ENCODE data around the gene MGRN1. TPM values are rescaled to one million over a fixed set of nuclear protein-coding genes. Genes with fewer than 3 reads are reported as not detected.

The MGRN1 gene
- total RNA-seq, 2 donors from 2014 or later: 86.9 to 105 TPM

GRCh38 chr16:4594433-4595410 is 29.9 kb upstream of the MGRN1 start:
- Mint-ChIP-seq H3K4me1 (ENCODE audit: low read depth in 2 of 2) (no peaks in the 10 kb centered on the region), H3K9me3 (no peaks in the 10 kb centered on the region), H3K4me3 (no peak overlapping the region), H3K36me3 (no peaks in the 10 kb centered on the region), H3K27me3 (no peaks in the 10 kb centered on the region), H3K27ac (no peak overlapping the region)
- no peak for DNase-seq (ENCODE audit: low spot score)
- ATAC-seq: peak in 1 of 2 donors; percentile 32

GRCh38 chr16:4597174-4597573 is 27.5 kb upstream of the MGRN1 start:
- ATAC-seq (no peak), DNase-seq (ENCODE audit: low spot score) (no peak)
- Mint-ChIP-seq H3K27me3 (peaks cover 0 to 3% of the 10 kb centered on the region in 2 donors), H3K4me3 (no peak overlapping the region), H3K27ac (no peak overlapping the region), H3K36me3 (no peaks in the 10 kb centered on the region), H3K4me1 (ENCODE audit: low read depth in 2 of 2) (peaks cover 0 to 3% of the 10 kb centered on the region in 2 donors), H3K9me3 (no peaks in the 10 kb centered on the region)

- Mint-ChIP-seq H3K4me1 (ENCODE audit: low read depth in 2 of 2) (peaks cover 0 to 3% of the 10 kb centered on the region in 2 donors), H3K27ac (no peak overlapping the region), H3K27me3 (peaks cover 0 to 3% of the 10 kb centered on the region in 2 donors), H3K9me3 (no peaks in the 10 kb centered on the region), H3K4me3 (no peak overlapping the region), H3K36me3 (no peaks in the 10 kb centered on the region)
- ATAC-seq (peak in 1 of 2 donors; percentile 37), DNase-seq (ENCODE audit: low spot score) (no peak)
Observed at GRCh38 chr16:4599037-4599436, 25.6 kb upstream of the MGRN1 start.

- H3K27ac Mint-ChIP-seq: no peak overlapping the region
- no peaks in the 10 kb centered on the region for H3K9me3 Mint-ChIP-seq
- no peak overlapping the region for H3K4me3 Mint-ChIP-seq
- H3K4me1 Mint-ChIP-seq (ENCODE audit: low read depth in 2 of 2): peaks cover 0 to 3% of the 10 kb centered on the region in 2 donors
- H3K36me3 Mint-ChIP-seq: no peaks in the 10 kb centered on the region
- DNase-seq (ENCODE audit: low spot score) (no peak), ATAC-seq (no peak)
- H3K27me3 Mint-ChIP-seq: peaks cover 0 to 3% of the 10 kb centered on the region in 2 donors
Observed at GRCh38 chr16:4599545-4599944, 25.1 kb upstream of the MGRN1 start.

- Mint-ChIP-seq H3K4me3 (no peak overlapping the region), H3K36me3 (no peaks in the 10 kb centered on the region), H3K9me3 (no peaks in the 10 kb centered on the region), H3K27ac (no peak overlapping the region), H3K4me1 (ENCODE audit: low read depth in 2 of 2) (peaks cover 0 to 3% of the 10 kb centered on the region in 2 donors), H3K27me3 (peaks cover 0 to 3% of the 10 kb centered on the region in 2 donors)
- no peak for DNase-seq (ENCODE audit: low spot score)
- ATAC-seq: no peak
Observed at GRCh38 chr16:4601036-4601863, 23.4 kb upstream of the MGRN1 start.

GRCh38 chr16:4601864-4602186 is 22.8 kb upstream of the MGRN1 start:
- no peaks in the 10 kb centered on the region for H3K36me3 Mint-ChIP-seq
- ATAC-seq (no peak), DNase-seq (ENCODE audit: low spot score) (no peak)
- peaks cover 0 to 3% of the 10 kb centered on the region in 2 donors for H3K27me3 Mint-ChIP-seq
- no peak overlapping the region for H3K27ac Mint-ChIP-seq
- H3K4me3 Mint-ChIP-seq: no peak overlapping the region
- H3K4me1 Mint-ChIP-seq (ENCODE audit: low read depth in 2 of 2): peaks cover 0 to 3% of the 10 kb centered on the region in 2 donors
- no peaks in the 10 kb centered on the region for H3K9me3 Mint-ChIP-seq

GRCh38 chr16:4602331-4602730 is 22.3 kb upstream of the MGRN1 start:
- peak in 1 of 2 donors; percentile 4 for ATAC-seq
- Mint-ChIP-seq H3K4me3 (no peak overlapping the region), H3K27ac (no peak overlapping the region), H3K27me3 (peaks cover 0 to 3% of the 10 kb centered on the region in 2 donors), H3K36me3 (no peaks in the 10 kb centered on the region), H3K9me3 (no peaks in the 10 kb centered on the region), H3K4me1 (ENCODE audit: low read depth in 2 of 2) (peaks cover 0 to 3% of the 10 kb centered on the region in 2 donors)
- no peak for DNase-seq (ENCODE audit: low spot score)

GRCh38 chr16:4603624-4604170 is 20.9 kb upstream of the MGRN1 start:
- H3K36me3 Mint-ChIP-seq: no peaks in the 10 kb centered on the region
- no peak for ATAC-seq
- H3K4me3 Mint-ChIP-seq: no peak overlapping the region
- H3K27ac Mint-ChIP-seq: no peak overlapping the region
- DNase-seq (ENCODE audit: low spot score): no peak
- H3K4me1 Mint-ChIP-seq (ENCODE audit: low read depth in 2 of 2): peaks cover 0 to 3% of the 10 kb centered on the region in 2 donors
- H3K27me3 Mint-ChIP-seq: peaks cover 0 to 3% of the 10 kb centered on the region in 2 donors
- H3K9me3 Mint-ChIP-seq: no peaks in the 10 kb centered on the region

- Mint-ChIP-seq H3K4me1 (ENCODE audit: low read depth in 2 of 2) (peaks cover 0 to 3% of the 10 kb centered on the region in 2 donors), H3K9me3 (no peaks in the 10 kb centered on the region), H3K27me3 (peaks cover 0 to 3% of the 10 kb centered on the region in 2 donors), H3K36me3 (no peaks in the 10 kb centered on the region), H3K4me3 (no peak overlapping the region), H3K27ac (no peak overlapping the region)
- DNase-seq (ENCODE audit: low spot score): no peak
- no peak for ATAC-seq
Observed at GRCh38 chr16:4604401-4604800, 20.2 kb upstream of the MGRN1 start.

- DNase-seq (ENCODE audit: low spot score) (no peak), ATAC-seq (no peak)
- H3K36me3 Mint-ChIP-seq: no peaks in the 10 kb centered on the region
- no peak overlapping the region for H3K4me3 Mint-ChIP-seq
- no peaks in the 10 kb centered on the region for H3K9me3 Mint-ChIP-seq
- H3K27me3 Mint-ChIP-seq: peaks cover 0 to 3% of the 10 kb centered on the region in 2 donors
- peaks cover 5 to 6% of the 10 kb centered on the region in 2 donors for H3K4me1 Mint-ChIP-seq (ENCODE audit: low read depth in 2 of 2)
- H3K27ac Mint-ChIP-seq: no peak overlapping the region
Observed at GRCh38 chr16:4606354-4606753, 18.3 kb upstream of the MGRN1 start.

GRCh38 chr16:4607841-4608703 is 16.6 kb upstream of the MGRN1 start:
- ATAC-seq (no peak), DNase-seq (ENCODE audit: low spot score) (no peak)
- Mint-ChIP-seq H3K9me3 (no peaks in the 10 kb centered on the region), H3K27ac (no peak overlapping the region), H3K27me3 (no peaks in the 10 kb centered on the region), H3K36me3 (no peaks in the 10 kb centered on the region), H3K4me1 (ENCODE audit: low read depth in 2 of 2) (peaks cover 3 to 7% of the 10 kb centered on the region in 2 donors), H3K4me3 (no peak overlapping the region)

- DNase-seq (ENCODE audit: low spot score): no peak
- Mint-ChIP-seq H3K27ac (no peak overlapping the region), H3K27me3 (no peaks in the 10 kb centered on the region), H3K36me3 (no peaks in the 10 kb centered on the region), H3K4me3 (no peak overlapping the region), H3K4me1 (ENCODE audit: low read depth in 2 of 2) (peaks cover 3 to 7% of the 10 kb centered on the region in 2 donors), H3K9me3 (no peaks in the 10 kb centered on the region)
- ATAC-seq: no peak
Observed at GRCh38 chr16:4608704-4608980, 16.0 kb upstream of the MGRN1 start.

All from natural killer cell treated with Interleukin-12 subunit alpha and Interleukin-12 subunit beta and Interleukin-15 and Interleukin-18, amount 100 ng/mL, for 72 hours (primary cell).